ENCODE measurements around the gene TUBB6.
A peak's percentile ranks its signal among the peaks of the same experiment; 100 is the strongest.

TUBB6 gene

DNA sequence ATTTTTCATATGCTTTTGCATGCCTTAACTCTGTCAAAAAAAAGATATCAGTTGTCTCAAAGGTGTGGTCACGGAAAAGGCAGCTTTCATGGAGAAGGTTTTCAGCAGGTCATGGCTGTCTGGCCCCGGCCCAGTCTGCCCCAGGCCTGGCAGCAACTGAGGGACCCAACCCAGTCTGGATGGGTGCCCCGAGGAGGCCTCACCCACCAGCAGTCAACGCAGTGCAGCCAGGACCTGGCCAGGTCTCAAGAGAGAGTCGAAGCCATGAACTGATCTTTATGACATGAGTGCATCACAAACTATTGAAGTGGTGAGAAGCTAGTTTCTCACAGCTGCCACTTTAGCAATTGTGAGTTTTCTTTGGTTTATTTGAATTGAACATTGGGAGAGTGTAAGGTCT lies 7.9 kb downstream of the TUBB6 start:
- DNase-seq, result no peak

DNA sequence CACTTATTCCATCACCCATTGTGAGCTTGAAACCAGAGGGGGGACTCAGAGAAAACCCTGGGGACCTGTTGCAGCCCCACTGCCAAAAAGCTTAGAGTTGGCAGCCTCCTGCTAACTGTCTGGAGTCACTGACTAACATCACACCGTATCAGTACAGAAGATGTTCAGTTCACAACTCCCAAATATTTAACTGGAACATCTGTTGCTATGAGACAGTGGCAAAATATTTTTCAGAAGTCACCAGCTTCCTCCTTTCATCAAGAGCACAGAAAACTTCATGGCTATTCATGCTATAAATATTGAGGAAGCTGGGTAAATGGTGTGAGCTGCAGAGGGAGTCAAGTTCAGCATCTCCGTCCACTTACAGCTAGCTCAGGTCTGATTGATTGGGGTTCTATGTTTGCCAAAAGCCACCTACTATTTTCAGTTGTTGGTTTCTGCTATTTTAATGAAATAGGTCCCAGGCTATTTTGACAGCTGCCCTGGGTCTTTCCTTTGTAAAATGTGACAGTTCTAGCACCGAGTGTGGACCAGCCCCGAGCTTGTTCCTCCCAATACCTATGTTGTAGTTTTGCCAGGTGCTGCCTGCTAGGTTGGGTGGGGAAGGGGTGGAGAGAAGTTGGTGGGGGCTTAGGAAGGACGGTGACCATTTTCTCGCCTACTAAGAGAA lies 9.8 kb downstream of the TUBB6 start:
- peak; percentile 66 for DNase-seq

DNA sequence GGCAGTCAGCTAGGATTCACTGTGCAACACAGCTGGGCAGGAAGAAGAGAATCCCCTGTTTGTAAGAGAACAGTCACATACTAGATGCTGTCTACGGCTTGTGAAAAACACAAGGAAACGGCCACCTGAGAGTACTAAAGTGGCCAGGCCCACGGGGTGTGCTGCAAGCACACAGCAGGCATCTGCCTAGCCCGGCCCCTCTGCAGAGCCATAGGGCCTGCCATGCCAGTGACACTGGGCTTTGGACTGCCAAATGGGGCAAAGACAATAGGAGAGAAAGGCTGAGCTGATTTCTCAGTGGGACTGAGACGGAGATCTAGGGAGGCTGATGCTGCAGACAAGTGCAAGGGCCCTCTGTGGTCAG lies 10.3 kb downstream of the TUBB6 start:
- no peak for DNase-seq

DNA sequence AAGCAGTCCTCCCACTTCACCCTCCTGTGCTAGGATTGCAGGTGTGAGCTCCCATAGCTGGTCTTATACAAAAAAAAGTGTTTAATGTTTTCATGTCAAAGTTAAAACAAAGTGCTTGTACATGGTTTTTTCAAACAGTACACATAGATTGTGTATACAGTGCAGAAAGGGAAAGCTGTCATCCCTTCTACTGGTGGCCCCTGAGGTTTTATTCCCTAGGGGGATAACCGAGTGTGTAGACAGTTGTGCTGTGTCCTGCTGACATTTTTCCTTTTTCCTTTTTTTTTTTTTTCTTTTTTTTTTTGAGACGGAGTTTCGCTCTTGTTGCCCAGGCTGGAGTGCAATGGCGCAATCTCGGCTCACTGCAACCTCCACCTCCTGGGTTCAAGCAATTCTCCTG lies 10.8 kb downstream of the TUBB6 start:
- no peak for DNase-seq

DNA sequence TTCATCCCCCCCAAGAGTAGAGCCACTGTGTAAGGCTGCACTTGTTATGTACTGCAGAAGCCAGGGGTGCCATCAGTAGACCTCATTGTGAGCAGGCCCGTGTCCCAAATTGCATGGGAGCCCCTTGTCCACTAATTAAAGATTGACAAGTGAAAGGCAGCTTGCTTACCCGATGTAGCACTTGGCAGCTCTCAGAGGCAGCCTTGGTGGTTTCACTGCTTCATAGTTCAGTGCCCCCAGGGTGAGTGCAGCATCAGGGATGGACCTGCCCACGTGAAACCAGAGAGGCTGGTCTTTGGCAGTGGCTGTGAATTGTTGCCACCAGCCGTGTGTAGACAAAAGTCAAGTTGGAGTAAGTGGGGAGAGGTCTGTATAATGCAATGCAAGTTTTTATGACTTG lies 13.3 kb downstream of the TUBB6 start:
- DNase-seq, result no peak

DNA sequence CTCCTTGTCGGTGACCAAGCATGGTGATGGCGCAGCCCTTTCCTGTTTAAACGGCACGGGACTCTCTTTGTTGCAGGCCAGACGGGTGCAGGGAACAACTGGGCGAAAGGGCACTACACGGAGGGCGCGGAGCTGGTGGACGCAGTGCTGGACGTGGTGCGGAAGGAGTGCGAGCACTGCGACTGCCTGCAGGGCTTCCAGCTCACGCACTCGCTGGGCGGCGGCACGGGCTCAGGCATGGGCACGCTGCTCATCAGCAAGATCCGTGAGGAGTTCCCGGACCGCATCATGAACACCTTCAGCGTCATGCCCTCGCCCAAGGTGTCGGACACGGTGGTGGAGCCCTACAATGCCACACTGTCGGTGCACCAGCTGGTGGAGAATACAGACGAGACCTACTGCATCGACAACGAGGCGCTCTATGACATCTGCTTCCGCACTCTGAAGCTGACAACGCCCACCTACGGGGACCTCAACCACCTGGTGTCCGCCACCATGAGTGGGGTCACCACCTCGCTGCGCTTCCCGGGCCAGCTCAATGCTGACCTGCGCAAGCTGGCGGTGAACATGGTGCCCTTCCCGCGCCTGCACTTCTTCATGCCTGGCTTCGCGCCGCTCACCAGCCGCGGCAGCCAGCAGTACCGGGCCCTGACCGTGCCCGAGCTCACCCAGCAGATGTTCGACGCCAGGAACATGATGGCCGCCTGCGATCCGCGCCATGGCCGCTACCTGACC lies 17.1 kb downstream of the TUBB6 start:
- no peak for DNase-seq

DNA sequence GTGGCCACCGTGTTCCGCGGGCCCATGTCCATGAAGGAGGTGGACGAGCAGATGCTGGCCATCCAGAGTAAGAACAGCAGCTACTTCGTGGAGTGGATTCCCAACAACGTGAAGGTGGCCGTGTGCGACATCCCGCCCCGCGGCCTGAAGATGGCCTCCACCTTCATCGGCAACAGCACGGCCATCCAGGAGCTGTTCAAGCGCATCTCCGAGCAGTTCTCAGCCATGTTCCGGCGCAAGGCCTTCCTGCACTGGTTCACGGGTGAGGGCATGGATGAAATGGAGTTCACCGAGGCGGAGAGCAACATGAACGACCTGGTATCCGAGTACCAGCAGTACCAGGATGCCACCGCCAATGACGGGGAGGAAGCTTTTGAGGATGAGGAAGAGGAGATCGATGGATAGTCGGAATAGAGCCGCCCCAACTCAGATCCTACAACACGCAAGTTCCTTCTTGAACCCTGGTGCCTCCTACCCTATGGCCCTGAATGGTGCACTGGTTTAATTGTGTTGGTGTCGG lies 17.7 kb downstream of the TUBB6 start:
- DNase-seq, result no peak

DNA sequence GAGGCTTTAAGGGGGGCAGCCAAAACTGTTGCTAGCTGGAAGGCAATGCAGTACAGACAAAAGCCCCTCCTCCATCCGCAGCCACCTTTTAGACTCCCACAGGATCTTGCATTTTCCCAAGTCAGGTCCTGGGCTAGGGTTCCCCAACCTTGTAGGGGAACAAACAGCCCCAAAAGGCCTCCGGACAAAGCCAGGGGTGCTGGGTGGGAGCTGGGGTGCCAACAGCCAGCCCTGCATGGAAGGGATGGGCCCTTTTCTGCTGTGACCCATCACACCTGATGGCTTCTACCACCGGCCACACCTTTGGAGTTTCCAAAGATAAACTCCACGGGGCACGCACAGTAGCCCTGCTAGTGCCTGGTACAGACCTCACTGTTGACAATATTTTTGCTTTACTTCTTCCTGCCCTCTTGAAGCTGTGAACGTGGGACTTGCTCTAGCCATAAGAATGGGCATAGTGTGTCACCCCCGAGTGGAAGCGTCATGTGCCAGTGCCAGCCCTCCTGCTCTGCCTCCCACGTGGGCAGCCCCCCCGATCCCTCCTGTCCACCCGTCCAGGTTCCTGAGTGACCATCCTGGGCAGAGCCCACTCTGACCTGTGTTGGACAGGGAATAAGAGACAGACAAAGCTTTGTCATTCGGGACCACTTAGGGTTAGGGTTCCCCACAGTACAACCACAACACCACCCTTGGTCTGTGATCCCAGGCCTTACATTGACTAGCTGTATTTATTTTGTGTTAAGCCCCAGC lies 18.8 kb downstream of the TUBB6 start:
- DNase-seq, result no peak

DNA sequence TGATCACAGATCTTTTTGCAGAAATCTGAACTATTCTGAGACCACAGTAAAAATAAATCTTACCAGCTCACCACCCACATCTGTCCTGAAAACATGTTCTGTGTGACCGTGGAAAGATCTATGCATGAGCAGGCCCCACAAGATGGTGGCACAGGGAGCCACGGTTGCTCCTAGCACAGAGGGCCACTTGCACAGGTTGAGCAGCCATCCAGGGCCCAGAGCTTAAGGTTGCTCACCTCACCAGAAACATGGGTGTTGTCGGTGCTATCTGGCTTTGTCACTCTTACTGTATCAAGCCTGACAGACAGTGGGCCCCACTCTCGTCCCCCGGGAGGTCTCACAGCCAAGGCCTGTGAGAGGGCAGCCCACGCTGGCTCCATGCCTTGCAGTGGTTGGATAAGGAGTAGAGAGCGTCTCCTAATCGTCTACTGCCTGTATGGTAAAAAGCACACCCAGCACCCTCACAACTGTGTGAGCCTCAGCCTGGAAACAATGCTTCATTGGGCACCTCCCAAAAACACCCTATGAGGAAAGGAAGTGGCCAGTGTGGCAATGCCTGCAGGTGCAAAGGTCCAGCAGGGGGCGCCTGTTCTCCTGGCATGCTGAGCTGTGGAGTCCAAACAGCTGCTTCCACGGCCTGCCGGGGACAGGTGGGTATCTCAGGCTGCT lies 19.6 kb downstream of the TUBB6 start:
- peak; percentile 68 for DNase-seq

DNA sequence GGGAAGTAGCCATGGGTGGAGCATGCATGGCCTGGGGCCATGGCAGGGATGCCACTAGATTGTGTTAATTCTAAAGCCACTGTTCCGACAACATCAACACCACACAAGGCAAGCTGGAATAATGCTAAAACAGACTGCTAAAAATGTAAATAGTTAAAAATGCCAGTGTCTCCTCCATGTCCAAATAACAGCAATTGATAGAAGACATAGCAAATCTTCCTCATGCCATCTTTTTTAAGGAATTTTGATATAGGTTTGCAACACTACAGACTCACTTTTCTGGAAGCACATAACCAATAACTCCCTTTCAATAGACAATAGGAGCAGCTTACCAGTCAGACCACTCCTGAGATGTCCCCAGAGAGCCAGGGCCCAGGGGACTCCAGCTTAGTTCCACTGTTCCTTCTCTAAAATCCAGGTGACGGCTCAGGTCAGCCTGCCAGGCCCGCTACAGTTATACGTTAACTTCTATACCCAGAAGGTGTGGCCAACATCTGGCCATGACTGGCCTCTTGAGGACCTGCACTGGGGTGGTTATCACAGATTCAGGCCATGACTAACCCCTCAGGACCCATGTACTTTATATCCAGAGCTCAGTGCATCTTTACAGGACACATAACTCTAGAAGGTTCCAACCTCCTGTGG lies 20.3 kb downstream of the TUBB6 start:
- DNase-seq, result no peak

DNA sequence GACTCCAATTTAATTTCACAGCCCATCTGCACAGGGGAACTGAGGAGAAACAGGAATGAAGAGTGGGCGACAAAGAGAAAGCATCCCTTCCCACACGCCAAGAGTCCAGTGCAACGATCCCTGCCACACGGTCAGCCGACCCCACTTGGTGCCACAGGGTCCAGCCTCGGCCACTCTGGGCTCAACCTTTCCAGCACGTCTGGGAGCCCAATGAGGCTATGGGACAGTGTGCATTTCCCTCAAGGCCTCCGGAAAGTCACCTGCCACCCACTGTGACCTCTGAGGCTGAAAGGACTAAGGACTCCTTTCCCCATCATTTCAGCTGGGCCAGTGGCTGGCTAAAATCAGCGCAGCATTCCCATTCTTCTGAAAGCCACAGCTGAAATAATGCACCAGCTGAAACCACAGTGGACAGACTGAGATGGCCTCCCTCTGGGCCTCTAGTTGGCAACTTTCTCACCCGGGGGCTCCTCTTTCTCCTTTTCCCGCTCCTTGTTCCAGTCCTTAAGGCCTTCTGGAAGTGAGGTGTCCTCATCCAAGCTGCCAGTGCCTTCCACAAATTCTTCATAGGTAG lies 21.2 kb downstream of the TUBB6 start:
- no peak for DNase-seq

DNA sequence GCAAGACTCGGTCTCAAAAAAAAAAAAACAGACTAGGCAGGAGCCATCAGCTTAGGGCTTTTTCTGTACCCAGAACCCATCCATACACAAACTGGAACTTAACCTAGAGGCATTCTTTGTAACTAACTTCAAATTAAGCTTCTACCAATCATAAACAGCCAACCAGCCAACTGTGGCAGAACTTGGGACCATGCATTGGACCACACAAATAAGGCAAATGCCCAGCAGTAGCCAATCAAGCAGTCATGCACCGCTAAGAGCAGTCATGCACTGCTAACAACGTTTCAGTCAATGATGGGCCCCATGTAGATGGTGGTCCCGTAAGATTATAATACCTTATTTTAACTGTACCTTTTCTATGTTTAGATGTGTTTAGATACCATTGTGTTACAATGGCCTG lies 22.7 kb downstream of the TUBB6 start:
- no peak for DNase-seq

DNA sequence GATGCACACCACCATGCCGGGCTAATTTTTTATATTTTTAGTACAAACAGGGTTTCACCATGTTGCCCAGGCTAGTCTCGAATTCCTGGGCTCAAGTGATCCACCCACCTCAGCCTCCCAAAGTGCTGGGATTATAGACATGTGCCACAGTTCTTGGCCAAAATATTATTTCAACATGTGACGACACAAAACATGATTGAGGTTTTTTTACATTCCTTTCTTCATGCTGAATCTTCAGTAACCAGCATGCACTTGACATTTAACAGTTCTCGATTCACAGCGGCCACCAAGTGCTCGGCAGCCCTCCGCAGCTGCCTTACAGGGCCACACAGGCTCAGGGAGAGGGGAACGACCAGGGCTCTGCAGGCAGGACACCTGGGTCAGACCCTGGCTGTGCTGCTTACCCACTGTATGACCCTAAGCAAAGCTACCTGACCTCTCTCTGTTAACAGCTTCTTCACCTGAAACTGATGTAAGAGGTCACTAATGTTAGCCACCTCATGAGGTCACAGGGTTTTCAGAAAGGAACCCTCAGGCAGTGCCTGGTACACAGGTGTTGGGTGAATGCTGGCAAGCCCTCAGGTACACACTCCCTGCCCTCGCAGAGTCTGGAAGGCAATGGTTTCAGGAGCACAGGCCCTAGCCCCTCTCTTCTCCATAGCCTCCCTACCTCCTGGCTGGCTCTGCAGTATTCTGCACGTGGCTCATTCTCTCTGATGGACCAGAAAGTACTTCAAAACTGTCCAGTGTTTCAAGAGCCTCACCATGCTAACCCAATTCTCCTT lies 25.7 kb downstream of the TUBB6 start:
- peak; percentile 33 for DNase-seq

DNA sequence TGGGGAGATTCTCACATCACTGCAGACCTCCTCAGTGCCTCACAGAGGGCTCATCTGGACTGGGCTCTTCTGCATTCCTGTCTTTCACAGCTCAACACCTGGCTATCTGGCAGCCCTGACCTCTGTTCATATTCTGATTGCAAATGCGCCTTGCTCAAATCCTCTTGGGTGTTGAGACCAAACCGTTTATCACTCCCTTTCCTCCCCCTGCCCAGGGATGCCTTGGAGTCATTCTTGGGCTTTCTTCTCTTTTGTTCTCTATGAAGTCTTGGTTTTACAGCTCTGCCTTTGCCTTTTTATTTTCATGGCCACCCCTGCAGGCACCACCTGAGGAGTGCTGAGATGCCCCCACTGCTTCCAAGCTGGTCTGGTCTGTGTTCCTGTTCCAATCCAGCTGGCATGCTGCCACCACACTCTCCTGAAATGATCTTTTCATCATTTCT lies 26.3 kb downstream of the TUBB6 start:
- DNase-seq, result no peak

DNA sequence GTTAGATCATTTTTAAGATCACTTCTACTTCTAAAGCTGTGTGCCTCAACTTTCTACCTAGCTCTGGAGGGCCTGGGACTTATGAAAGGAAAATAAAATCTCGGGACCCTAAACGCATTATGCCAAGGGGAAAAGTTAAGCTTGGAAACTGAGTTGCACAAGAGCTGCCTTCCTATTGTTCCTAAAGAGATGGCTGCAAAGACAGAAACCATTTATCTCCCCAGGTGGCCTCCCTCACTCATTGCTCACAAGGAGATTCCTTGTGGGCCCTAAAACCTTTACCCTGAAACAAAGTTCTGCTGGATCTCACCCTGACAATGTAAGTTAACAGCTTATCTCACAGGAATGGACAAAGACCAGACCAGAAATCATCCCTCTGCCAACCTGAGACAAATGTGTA lies 26.8 kb downstream of the TUBB6 start:
- DNase-seq, result no peak

DNA sequence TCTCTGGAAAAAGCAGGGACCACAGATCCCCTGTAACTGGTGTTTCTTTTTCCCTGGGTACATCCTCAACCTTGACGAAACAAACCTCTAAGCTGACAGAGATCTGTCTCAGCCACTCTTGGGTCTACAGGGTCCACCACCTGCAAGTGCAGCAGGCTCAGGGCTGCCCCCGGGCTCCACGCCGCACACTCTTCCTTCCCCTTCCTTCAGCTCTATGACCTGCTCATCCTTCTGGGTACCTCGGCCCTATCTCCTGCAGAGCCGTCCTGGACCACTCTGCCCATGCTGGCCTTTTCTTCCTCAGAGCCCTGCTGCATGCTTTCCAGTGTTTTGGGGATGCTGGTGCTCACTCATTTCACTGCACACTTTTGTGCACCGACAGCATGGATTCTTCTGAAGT lies 27.5 kb downstream of the TUBB6 start:
- DNase-seq, result no peak

DNA sequence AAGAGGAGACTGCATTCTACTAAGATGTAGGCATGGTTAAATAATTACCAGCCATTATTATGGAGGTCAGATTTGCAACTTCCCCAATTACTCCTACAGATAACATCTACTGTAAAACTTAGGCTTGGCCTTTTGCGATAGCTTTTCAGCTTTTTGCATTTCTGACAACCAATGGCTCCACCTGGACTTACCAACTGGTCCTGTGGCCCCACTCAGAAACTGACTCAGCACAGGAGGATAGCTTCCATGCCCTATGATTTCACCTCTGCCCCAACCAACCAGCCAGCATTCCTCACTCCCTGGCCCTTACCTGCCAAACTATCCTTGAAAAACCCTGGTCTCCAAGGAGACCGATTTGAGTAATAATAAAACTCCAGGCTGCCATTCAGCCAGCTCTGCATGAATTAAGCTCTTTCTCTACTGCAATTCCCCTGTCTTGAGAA lies 28.2 kb downstream of the TUBB6 start:
- no peak for DNase-seq

DNA sequence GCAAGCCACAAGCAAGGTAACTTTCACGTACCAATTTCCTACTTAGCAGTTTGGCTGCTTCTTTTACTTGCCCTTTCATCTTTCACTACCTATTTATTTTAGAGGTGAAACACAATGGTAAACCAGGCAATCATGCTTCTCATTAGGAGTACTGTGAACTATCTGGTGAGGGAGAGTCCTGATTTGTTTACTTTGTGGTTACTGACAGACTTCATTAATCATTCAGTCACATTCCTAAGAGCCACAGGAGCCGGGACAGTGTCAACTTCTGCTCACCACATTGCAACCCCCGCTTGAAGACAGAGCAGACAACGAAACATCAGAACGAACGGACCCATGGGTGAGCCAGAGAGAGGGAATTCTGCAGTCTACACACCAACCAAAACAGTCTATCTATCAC lies 28.8 kb downstream of the TUBB6 start:
- peak; percentile 79 for DNase-seq

DNA sequence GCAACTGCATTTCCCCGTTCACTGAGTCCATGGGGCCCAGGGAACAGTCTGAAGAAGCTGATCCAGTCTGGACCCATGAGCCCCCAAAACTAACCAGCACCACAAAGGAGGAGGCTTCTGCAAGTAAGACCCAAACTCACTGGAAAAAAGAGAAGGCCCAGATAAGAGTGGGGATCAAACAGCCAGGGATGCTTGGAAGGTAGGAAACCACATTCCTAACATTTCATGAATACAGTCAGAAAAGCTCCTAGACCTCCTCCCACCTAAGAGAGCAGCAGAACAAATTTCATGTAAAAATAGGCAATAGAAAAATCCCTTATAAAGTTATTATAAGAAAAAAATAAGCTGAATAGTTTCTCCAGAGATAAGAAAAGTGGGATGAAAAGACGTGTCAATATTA lies 30.3 kb downstream of the TUBB6 start:
- DNase-seq, result no peak

DNA sequence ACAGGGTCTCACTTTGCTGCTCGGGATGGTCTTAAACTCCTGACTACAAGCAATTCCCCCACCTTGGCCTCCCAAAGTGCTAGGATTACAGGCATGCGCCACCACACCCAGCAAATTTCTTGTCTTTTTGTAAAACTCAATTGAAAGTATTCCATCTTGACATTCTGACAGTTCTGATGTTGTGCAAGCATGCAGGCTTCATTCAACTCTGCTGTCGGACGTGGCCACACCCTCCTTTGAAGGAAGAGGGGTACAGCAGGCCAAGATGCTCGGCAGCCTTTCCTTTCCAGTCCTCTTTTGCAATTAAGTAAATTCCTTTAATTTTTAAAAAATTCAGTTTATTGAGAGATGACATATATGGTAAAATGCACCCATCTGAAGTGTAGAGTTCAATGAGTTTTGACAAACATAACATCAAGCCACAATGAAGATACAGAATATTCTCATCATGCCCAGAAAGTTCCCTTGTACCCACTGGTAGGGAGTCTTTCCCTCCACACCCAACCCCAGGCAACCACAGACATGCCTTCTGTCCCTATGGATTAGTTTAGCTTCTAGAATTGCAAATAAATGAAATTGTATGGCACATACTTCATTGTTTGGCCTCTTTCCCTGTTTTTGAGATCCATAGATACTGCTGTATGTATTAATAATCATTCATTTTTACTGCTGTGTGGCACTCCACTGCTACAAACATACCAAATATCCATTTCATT lies 33.1 kb downstream of the TUBB6 start:
- no peak for DNase-seq

DNA sequence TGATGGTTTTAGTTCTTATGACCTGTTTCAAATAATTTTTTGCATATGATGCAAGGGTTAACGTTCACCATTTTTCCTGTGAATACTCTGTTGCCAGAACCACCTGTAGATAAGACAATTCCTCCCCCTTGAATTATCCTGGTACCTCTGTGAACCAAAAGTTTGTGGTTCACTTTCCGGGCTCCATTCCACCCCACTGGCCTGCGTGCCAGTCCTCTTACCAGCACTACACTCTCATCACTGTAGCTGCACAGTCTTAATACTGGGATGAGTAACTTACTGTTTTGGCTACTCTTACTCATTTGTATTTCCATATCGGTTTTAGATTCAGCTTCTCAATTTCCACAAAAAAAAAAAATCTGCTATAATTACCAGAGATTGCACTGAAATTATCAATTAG lies 34.6 kb downstream of the TUBB6 start:
- no peak for DNase-seq
